Esophagus mucosa (tissue), 1 donor: Measurements from ENCODE around the gene WWC1. TPM values are rescaled to one million over a fixed set of nuclear protein-coding genes. Genes with fewer than 3 reads are reported as not detected.

Experiments used
- ATAC-seq: fragments of 200-7000 bp; cut with Tn5 transposase; one replicate; pipeline ENCODE4 v1.9.1; 2020
- total RNA-seq: library from RNA; stranded (reverse); gene quantifications from one replicate; pipeline ENCODE4 v1.2.4, GENCODE V29; 2023
- donor health status: DM: yes; HTN: yes; CAD: no.

Gene WWC1
- total RNA-seq, 1 donor from 2014 or later = 18.5 TPM

DNA sequence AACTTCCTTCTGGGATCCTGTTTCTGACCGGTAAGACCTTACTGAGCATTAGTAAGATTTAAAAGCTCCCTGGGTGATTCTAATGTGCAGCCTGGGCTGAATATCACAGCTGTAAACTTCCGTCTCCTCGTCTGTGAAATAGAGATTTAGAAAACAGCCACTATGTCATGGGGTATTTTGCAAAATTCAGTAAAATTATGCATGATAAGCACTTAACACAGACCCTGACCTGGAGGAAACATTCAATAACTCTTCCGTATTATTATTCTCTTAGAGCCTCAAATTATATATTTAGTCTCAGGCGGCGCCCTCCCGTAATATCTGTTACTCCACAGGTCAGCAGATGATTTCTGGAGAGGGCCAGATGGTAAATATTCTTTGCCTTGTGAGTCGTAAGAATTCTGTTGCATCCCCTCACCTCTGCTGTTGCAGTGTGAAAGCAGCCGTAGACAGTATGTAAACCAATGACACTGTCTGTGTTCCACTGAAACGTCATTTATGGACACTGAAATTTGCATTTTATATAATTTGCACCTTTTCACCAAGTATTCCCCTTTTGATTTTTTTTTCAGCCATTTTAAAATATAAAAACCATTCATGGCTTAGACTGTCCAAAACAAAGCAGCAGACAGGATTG is 155.7 kb downstream of the WWC1 start:
- ATAC-seq = no peak

DNA sequence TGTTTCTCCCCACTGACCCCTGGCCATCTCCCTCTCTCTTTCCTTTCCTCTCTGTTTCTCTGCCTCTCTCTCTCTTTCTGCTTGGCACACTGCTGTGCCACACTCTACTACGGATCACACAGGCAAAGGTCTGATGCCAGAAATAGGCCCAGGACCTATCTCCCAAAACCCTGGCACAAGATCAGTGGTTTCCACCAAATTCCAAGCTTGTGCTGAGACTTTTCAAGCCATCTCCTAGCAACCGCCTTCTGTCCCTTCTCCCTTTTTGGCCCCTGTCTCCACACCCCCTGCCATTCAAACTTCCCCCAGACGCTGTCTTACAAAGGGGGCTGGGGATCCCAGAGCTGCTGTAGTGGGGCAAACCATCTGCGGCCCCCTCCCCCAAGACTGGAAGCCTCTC is 156.4 kb downstream of the WWC1 start:
- no peak for ATAC-seq

DNA sequence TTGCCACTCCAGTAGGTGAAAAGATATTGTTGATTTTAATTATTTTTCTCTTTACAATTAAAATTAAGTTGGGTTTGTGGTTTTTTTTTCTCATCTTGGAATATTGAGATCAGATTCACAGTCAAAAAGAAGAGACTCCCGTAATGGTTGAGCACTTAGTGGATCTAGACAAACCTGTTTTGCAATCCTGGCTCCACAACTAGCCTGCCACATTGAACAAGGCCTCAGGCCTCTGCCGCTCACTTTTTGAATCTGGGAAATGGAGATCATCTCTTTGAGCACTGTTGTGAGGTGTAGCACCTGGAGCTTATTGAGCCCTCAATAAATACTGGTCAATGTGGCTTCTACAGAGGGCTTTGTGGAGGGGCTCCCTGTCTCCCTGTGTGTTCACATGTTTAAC is 157.7 kb downstream of the WWC1 start:
- peak; percentile 85 for ATAC-seq

DNA sequence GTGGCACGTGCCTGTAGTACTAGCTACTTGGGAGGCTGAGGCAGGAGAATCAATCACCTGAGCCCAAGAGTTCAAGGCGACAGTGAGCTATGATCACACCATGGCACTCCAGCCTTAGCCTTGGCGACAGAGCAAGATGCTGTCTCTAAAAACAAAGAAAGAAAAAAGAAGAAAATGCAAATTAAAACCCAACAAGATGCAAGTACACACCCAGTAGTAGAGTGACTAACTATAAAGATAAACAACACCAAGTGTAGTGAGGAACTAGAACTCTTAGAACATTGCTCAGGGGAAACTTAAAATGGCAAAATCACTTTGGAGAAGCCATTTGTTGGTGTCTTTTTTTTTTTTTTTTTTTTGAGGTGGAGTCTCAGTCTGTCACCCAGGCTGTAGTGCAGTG is 160.1 kb downstream of the WWC1 start:
- no peak for ATAC-seq

DNA sequence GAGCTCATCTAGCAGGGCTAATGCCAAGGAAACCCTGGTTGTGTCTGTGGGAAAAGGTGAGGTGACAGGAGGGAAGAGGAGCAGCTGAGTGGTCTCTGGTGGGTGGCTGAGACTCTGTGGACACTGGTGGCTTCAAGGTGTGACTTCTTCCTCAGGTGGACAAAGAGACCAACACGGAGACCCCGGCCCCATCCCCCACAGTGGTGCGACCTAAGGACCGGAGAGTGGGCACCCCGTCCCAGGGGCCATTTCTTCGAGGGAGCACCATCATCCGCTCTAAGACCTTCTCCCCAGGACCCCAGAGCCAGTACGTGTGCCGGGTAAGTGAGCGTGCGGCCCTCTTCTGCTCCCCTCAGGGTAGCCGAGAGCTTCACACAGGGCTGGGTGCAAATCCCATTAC is 163.8 kb downstream of the WWC1 start:
- no peak for ATAC-seq

DNA sequence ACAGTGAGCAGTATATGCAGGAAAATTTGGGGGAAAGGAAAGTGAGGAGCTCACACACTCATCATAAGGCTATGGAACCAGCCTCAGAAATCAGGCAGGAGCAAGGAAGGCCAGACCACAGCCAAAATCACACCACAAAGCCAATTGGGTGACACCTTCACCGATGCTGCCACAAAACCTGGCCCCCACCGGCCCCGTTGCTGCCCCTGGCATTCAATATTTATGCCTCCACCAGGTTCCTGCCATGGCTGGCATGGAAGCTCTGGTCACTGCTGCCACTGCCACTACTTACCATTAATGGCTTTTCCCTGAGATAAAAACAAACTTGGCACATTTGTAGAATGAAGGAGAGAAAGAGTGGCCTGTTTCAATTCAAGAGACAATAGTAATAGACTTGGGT is 166.1 kb downstream of the WWC1 start:
- ATAC-seq = no peak

DNA sequence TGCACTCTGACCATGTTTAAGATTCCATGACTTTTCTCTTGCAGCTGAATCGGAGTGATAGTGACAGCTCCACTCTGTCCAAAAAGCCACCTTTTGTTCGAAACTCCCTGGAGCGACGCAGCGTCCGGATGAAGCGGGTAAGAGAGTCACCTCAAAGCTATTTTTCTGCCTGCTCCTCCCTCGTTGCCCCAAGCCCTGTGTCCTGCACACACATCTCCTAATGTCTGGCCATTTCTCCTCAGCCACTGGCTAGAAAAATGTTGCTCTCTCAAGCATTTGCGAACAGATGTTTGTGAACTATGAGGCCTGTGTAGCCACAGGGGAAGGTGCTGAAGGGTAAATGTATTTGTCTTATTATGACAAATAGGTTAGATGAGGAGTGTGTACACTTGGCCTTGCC is 169.2 kb downstream of the WWC1 start:
- ATAC-seq = no peak

DNA sequence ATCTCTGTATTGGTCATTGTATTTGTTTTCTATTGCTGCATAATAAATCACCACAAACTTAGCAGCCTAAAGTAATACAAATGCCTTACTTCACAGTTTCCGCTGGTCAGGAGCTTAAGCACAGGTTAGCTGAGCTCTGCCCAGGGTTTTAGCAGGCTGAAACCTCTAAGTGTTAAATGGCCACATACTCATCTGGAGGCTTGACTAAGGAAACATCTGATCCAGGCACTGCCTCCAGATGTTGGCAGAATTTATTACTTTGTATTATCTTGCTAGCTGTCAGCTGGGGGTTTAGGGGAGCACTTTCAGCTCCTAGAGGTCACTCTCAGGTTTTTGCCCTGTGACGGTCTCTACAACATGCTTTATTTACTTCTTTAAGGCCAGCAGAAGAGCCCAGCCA is 171.6 kb downstream of the WWC1 start:
- ATAC-seq = no peak

DNA sequence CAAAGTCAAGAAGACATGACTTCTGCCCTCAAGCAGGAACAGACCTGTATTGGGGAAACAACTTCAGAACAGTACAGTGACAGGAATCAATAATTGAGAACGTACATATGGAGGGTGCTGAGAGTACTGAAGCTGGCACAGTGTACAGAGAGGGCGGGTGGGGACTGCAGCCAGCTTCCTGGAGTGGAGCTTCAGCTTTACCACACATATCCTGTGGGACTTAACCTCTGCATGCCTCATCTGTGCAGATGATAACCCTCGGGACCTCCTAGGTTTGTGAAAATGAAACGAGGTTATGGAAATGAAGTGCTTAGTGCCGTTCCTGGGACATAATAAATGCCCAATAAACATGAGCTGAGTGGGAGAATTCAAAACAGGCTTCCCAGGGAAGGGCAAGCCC is 172.8 kb downstream of the WWC1 start:
- no peak for ATAC-seq

DNA sequence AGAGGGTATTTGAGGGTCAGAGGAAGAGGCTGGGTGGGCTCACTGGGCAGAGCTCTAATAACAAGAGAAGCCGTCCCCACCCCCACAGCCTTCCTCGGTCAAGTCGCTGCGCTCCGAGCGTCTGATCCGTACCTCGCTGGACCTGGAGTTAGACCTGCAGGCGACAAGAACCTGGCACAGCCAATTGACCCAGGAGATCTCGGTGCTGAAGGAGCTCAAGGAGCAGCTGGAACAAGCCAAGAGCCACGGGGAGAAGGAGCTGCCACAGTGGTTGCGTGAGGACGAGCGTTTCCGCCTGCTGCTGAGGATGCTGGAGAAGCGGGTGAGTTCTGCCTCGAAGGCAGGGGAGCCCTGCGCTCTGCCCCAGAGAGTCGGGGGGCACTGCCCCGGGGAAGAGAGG is 173.2 kb downstream of the WWC1 start:
- ATAC-seq = no peak

DNA sequence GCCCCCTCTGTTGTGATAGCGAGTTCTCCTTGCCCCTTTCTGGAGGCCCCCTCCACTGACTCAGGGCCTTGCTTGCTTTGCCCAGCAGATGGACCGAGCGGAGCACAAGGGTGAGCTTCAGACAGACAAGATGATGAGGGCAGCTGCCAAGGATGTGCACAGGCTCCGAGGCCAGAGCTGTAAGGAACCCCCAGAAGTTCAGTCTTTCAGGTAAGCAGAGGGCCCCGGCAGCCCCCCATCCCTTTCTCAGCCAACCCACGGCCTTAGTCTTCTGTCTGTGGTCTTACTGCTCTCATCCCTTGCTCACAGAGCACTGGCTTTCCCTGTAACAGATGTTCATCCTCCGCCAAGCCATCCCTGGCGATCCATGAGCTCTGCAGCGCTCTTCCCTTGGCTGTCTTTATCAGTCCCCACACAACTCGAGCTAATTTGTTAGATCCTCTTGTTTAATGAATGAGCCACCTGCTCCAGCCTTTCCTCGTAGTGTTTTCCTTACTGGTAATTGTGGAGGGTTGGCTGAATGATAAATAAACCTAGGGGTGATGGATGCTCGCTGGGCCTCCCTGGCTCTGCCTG is 176.4 kb downstream of the WWC1 start:
- ATAC-seq = no peak

DNA sequence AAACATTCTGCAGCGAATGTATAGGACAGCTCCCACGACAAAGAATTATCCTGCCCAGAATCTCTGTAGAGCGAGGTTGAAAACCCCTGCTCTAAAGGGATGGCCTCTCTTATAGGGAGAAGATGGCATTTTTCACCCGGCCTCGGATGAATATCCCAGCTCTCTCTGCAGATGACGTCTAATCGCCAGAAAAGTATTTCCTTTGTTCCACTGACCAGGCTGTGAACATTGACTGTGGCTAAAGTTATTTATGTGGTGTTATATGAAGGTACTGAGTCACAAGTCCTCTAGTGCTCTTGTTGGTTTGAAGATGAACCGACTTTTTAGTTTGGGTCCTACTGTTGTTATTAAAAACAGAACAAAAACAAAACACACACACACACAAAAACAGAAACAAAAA is 177.4 kb downstream of the WWC1 start:
- ATAC-seq = no peak

DNA sequence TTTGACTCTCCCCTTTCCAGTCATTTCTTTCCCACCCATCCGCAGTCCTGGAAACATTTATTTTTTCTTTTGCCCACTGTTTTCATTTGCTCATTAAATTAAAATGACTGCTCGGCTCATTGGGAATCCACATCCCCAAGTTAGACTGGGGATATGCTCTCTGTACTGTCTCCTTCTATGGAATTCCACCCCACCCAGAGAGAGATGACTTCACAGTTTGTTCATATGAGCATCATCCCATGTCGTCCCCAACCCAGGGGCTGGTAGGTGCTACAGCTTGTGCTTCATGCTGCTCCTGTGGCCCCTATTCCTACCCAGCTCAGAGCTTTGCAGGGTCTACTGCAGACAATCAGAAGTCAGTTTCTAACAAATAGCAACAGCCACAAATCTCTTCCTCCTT is 178.4 kb downstream of the WWC1 start:
- no peak for ATAC-seq

DNA sequence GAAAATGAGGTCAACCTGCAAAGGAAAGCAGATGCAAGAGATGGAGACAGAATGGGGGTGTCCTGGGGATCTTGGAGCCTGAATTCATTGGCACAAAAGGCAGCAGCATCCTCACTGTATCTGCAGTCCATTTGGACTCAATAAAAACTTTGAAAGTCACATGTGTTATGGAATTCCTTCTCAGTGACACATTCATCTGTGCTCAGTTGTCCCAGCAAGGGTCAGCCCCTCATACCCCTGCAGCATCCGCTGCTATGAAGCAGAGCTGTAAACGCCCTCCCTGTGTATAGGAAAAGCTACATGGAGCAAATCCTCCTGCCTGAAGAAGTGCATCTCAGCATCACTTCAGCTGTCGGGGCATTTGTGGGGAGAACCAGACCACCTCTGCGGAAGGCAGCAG is 180.3 kb downstream of the WWC1 start:
- ATAC-seq = no peak

DNA sequence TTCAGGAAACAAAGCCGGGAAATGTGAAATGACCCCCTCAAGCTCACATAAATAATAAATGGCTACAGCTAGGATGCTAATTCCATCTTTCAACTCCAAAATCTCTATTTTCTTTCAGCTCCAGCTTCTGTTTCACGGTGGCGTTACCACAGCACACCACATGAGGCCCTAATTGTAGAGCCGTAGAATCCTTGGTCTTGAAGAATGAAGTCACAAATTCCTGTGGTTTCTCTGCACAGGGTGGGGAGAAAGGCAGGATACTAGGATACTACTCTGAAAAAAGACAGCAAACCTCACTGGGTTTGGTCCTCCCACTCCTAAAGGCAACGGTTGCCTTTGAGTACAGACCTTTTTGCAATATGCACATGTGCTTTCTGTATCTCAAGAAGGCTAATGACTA is 180.9 kb downstream of the WWC1 start:
- no peak for ATAC-seq

DNA sequence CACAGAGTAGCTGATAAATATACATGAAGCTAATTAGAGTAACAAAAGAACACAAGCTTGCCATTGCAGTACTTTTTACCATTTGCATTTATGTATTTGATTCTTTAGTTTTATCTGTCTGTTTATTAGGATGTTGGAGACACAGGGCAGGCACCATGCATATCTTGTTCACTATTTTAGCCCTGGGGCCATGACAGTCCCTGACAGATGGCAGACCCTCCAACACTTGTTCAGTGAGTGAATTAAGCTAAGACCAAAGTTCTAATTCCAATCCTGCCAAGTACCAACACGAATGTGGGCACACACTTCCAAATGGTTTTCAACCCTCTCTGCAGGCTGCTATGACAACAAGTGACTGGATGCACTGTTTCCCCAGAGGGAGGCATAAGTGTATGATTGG is 182.9 kb downstream of the WWC1 start:
- no peak for ATAC-seq

DNA sequence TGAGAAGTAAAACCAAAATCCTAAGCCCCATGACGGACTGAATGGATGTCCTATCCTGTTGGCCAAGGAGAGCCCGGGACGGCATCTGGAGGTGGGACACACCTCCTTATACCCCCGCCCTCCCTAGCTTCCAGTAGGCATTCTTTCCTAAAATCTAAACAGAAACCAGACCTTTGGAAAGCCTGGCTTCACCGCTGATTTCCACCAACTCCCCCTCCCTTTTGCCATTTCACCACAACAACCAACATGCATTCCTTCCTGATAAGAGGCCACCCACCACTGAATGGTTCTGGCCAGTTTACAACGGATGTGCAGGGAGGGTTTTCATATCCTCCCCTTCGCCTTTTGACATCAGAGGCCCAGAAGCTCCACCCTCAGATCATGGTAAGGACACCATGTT is 185.6 kb downstream of the WWC1 start:
- ATAC-seq = no peak

DNA sequence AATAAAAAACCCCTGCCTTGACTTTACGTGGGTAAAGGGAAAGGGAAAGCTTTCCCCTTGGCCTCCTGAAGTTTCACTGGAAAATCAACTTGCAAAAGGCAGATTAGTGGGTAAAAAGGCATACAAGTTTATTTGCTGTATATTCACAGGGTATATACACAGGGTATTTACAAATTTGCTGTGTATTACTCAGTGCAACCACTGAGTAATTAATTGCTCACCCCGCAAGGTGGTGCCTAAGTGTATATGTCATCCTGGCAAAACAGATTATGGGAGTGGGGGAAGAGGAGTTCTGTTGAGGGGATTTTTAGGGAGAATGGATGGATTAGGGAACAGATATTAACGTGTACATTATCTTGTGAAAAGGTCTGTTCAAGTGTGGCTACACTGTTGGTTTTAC is 187.7 kb downstream of the WWC1 start:
- peak; percentile 48 for ATAC-seq

DNA sequence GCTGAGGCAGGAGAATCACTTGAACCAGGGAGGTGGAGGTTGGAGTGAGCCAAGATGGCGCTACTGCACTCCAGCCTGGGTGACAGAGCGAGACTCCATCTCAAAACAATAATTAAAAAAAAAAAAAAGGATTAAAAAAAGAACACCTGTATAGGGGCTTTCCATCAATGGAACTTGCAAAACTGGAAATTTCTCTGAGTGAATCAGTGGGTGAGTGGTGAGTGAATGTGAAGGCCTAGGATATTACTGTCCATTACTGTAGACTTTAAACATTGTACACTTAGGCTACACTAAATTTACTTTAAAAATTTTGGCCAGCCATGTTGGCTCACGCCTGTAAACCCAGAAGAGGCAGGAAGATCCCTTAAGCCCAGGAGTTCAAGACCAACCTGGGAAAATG is 189.2 kb downstream of the WWC1 start:
- peak; percentile 42 for ATAC-seq

DNA sequence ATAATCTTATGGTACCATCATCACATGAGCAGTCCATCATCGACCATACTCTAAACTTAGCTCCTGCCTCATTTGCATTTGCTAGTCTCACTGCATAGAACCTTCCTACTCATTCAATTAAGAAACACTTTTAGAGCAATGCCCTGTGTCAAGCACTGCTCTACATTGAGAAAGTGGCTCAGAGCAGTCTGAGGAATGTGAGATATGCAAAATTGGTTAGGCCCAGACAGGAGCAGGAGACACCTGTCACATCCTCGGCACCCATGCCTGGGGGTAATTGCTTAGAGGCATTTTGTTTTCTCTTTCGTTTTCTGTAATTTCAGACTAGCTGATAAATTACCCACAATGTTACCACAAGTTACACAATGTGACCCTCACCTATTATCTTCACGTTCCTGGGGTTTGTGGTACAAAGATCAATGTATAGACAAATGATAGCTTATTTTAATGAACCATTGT is 189.9 kb downstream of the WWC1 start:
- no peak for ATAC-seq

DNA sequence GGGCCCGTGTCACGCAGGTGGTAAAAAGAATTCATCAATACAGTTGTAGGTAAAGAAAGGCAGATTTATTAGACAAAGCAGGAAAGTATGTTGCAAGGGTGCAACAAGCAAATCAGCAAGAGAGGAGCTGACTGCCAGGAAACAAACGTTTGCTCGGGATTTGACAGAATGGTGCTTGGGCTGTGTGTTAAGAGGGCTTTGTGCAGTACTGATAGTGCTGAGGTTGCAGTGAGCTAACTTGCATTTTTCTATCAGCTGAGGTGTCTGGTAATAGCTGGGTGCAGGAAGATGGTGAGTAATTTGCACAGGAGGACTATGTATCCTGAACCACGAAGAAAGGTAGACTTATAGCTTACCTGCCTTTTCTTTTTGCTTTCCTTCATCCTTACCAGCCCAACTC is 190.9 kb downstream of the WWC1 start:
- no peak for ATAC-seq

DNA sequence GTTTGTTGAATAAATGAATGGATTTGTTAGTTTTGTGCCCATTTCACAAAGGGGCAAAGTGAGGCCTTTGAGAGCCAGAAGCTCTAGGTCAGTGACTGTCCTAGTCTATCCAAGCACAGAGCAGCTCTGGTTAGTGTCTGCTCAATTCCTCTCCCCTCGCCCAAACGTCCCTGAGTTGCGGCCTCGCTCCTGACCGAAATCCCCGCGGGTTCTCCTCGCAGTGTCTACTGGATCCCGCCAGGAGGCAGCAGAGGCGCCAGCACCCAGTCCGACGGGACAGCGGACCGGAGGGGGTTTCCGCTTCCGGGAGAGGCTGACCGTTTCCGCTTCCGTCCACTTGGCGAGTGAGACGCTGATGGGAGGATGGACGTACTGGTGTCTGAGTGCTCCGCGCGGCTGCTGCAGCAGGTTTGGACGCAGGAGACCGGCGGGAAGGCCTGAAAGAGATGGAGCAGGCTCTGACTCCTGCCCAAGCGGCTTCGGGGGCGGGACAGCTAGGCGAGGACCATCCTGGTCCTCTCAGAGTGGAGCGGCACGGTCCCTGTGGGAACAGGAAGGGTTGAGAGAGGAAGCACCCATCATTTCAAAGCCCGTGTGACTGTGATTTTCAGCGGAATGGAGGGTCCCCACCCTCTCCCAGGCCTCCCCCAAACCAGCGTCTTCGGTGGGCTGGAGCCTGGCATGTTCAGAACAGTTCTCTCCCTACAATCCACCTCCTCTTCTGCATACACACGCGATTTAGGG is 194.9 kb downstream of the WWC1 start, which contains the start of gene RARS1:
TSS of gene RARS1 (plus strand) at position 336 of the 744 bp plus-strand sequence. CDS start at position 364, 28 bp downstream.
- peak; percentile 99 for ATAC-seq

DNA sequence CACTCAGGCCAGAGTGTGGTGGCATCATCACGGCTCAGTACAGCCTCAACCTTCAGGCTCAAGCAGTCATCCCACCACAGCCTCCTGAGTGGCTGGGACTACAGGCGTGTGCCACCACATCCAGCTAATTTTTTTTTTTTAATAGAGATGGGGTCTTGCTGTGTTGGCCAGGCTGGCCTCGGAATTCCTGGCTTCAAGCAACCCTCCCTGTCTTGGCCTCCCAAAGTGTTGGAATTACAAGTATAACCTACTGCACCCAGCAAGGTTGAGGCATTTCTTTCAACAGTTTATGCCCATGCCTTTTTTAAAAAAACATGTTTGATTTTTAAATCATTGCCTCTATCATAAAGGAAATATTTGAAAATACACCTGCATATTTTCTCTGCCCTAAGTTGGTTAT is 197.6 kb downstream of the WWC1 start:
- no peak for ATAC-seq

DNA sequence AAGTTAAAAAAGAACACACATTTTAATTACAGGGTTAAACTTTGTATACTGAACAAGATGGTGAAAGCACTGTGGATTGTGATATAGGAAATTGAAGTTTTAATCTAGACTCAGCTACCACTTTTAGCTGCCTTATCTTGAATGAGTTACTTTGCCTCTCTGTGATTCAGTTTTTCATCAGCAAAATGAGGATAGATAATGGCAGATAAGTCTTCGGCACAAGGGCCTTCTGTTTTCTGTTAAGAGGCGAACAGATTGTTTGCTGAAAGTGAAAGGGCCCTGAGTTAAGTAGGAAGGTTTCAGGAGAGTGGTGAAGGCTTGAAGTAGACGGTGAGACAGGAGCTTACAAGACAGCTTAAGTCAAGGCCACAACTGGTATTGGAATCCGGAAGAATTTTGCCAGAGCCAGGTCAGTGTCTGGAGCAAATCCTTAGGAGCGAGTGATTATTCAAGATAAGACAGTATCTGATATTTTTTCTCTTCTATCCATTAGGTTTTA is 202.7 kb downstream of the WWC1 start:
- no peak for ATAC-seq
